Nephron (organoid): ENCODE measurements around the gene DISP3.

Experiments used
- H3K27ac Mint-ChIP-seq, 3 experiments: 2 replicates each; pipeline ENCODE4 v1.8.0; 2020; ENCODE audit warnings: mixed read lengths in 3 of 3, mild to moderate bottlenecking in 2 of 3, moderate library complexity in 1 of 3
- H3K27me3 Mint-ChIP-seq: 2 replicates; pipeline ENCODE4 v1.8.0; 2021; ENCODE audit warnings: low read depth, mild to moderate bottlenecking, moderate library complexity, mixed read lengths
- H3K36me3 Mint-ChIP-seq: 2 replicates; pipeline ENCODE4 v1.8.0; 2020; ENCODE audit warnings: low read depth, mixed read lengths
- H3K4me1 Mint-ChIP-seq: 2 replicates; pipeline ENCODE4 v1.8.0; 2020; ENCODE audit warnings: mixed read lengths
- H3K4me3 Mint-ChIP-seq, 3 experiments: 2 replicates each; pipeline ENCODE4 v1.8.0; 2020; ENCODE audit warnings: mild to moderate bottlenecking in 3 of 3, mixed read lengths in 3 of 3, moderate library complexity in 2 of 3
- H3K9me3 Mint-ChIP-seq: 2 replicates; pipeline ENCODE4 v1.8.0; 2020; ENCODE audit warnings: mixed read lengths
- TF ChIP-seq, protein P1 (sequence below), 3 experiments: fragments of 200-600 bp; sonication (generic); IDR thresholded peaks; one replicate each; pipeline ENCODE4 v1.5.0; 2021; ENCODE audit warnings: antibody characterized with exemption in 3 of 3; ENCODE audit not compliant: unreplicated experiment in 3 of 3

Gene DISP3

DNA sequence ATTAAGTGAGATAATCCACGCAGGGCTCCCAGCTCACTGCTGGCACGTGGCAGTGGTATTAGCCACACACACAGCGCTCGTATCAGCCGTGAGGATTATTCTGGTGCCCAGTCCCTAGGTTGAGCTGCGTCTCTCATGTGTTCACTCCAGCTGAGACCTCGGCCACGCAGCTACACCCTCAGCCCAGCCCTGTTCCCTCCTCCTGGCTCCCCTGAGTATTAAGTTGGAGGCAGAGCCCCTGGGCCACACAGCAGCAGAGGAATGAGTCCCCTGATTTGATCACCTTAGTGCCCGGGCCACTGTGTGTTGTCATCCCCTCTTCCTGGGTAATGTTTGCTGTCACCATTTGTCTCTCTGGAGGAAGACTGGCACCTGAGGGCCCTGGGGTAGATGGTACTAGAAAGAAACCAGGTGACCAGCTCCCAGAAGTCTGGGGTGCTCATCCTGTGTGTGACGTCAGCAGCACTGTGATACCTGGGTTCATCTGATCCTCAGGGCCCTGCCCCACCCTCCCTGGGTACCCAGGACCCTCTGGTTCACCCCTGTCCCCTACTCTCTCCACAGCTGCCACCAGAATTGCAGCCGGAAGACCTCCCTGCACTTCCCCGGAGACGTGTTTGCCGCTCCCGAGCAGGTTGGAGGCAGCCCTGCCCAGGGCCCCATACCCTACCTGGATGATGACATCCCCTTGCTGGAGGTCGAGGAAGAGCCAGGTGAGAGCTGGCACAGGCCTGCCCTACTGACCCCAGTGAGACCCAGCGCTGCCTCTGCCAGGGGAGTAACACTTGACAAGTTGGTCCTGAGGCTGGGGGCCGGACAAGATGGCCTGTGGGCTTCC, 40.1 kb downstream of the DISP3 start:
- peaks cover 4% of the 10 kb centered on the region for H3K36me3 Mint-ChIP-seq
- H3K9me3 Mint-ChIP-seq = no peaks in the 10 kb centered on the region
- no peak overlapping the region for H3K4me3 Mint-ChIP-seq
- TF ChIP-seq, protein P1, sequence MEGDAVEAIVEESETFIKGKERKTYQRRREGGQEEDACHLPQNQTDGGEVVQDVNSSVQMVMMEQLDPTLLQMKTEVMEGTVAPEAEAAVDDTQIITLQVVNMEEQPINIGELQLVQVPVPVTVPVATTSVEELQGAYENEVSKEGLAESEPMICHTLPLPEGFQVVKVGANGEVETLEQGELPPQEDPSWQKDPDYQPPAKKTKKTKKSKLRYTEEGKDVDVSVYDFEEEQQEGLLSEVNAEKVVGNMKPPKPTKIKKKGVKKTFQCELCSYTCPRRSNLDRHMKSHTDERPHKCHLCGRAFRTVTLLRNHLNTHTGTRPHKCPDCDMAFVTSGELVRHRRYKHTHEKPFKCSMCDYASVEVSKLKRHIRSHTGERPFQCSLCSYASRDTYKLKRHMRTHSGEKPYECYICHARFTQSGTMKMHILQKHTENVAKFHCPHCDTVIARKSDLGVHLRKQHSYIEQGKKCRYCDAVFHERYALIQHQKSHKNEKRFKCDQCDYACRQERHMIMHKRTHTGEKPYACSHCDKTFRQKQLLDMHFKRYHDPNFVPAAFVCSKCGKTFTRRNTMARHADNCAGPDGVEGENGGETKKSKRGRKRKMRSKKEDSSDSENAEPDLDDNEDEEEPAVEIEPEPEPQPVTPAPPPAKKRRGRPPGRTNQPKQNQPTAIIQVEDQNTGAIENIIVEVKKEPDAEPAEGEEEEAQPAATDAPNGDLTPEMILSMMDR (IDR thresholded peaks at IDR 0.05; ENCODE audit: unreplicated experiment in 3 of 3) = no peak
- no peaks in the 10 kb centered on the region for H3K4me1 Mint-ChIP-seq
- H3K27ac Mint-ChIP-seq = no peak overlapping the region
- H3K27me3 Mint-ChIP-seq = no peaks in the 10 kb centered on the region

DNA sequence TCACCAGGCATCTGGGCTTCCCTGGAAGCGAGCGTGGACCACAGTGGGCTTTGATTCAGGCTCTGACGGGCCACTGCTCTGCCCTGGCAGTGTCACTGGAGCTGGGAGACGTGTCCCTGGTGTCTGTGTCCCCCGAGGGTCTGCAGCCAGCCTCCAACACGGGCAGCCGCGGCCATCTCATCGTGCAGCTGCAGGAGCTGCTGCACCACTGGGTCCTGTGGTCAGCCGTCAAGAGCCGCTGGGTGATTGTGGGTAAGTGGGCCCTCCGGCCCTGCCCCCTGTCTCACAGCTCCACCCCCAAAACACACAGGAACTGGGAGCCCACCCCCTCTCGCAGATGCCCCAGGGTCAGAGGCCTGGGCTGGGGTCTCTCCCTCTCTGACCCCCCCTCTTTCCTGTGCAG, 40.7 kb downstream of the DISP3 start:
- H3K9me3 Mint-ChIP-seq = no peaks in the 10 kb centered on the region

DNA sequence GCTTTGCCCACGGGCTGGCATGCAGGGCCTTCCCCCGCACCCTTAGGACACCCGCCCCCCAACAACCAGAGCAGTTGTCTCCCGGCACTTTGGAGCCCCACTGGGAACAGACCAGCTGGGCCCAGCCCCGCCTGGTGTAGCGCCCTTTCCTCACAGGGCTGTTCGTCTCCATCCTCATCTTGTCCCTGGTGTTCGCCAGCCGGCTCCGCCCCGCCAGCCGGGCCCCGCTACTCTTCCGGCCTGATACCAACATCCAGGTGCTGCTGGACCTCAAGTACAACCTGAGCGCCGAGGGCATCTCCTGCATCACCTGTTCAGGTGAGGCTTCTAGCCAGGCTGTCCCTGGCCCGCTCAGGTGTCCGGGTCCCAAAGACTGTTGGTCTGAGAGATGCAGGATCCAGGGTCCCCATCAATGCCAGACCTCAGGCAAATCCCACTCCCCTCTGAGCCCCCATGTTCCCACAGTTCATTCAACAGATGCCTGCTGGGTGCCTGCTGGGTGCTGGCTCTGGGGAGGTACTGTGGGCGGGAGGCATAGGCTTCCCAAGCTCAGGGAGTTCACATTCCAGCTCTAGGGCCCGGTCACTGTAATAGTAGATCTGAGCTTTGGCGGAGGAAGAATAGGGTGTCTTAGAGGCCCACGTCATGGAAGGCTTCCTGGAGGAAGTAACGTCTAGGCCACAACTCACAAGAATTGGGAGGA, 41.7 kb downstream of the DISP3 start:
- no peaks in the 10 kb centered on the region for H3K4me1 Mint-ChIP-seq

More for the DNA sequence above, 40.7 kb downstream of the DISP3 start:
- H3K27ac Mint-ChIP-seq = no peak overlapping the region
- peaks cover 4% of the 10 kb centered on the region for H3K36me3 Mint-ChIP-seq
- TF ChIP-seq, protein P1 (IDR thresholded peaks at IDR 0.05; ENCODE audit: unreplicated experiment in 3 of 3) = no peak
- H3K27me3 Mint-ChIP-seq = no peaks in the 10 kb centered on the region
- H3K4me1 Mint-ChIP-seq = no peaks in the 10 kb centered on the region
- no peak overlapping the region for H3K4me3 Mint-ChIP-seq

DNA sequence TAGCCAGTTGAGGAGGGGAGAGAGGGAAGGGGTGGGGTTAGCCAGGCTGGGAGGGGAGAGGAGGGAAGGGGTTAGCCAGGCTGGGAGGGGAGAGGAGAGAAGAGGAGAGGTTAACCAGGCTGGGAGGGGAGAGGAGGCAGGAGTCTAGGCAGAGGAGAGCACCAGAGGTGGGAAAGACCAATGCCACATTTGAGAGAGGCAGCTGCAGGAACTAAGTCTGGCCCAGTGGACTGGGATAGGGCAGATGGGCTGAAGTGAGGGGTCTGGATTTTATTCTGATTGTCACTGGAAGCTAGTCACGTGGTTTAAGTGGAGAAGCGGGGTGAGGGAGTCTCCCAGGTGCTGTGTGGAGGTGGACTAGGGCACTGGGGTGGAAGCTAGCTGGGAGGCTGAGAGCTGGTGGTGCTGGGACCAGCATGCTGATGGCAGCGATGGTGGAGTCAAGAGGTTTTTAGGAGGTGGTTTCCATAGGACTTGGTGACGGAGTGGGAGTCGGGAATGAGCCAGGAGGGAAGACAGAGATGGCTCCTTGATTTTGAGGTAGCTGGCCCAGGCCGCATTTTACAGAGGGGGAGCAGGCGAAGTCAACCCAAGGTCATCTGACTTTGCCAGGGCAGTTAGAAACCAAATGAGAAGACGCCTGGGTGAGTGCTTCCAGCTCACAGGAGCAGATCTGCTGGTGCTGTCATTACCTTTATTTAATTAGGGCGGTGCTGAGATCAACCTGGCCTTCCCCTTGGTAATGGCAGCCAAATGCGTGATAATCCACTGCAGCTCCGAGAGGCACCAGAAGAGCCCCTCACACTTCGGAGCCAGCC, 42.8 kb downstream of the DISP3 start:
- Mint-ChIP-seq H3K27ac (peak overlapping the region in 1 of 3 experiments; percentile 2), H3K27me3 (no peaks in the 10 kb centered on the region), H3K36me3 (no peaks in the 10 kb centered on the region), H3K4me3 (no peak overlapping the region), H3K9me3 (no peaks in the 10 kb centered on the region), H3K4me1 (no peaks in the 10 kb centered on the region)
- TF ChIP-seq, protein P1 (IDR thresholded peaks at IDR 0.05; ENCODE audit: unreplicated experiment in 3 of 3) = no peak

More for the DNA sequence above, 41.7 kb downstream of the DISP3 start:
- TF ChIP-seq, protein P1 (IDR thresholded peaks at IDR 0.05; ENCODE audit: unreplicated experiment in 3 of 3) = no peak
- no peaks in the 10 kb centered on the region for H3K27me3 Mint-ChIP-seq
- H3K9me3 Mint-ChIP-seq = no peaks in the 10 kb centered on the region
- H3K4me3 Mint-ChIP-seq = no peak overlapping the region
- H3K36me3 Mint-ChIP-seq = peaks cover 4% of the 10 kb centered on the region
- H3K27ac Mint-ChIP-seq = no peak overlapping the region

DNA sequence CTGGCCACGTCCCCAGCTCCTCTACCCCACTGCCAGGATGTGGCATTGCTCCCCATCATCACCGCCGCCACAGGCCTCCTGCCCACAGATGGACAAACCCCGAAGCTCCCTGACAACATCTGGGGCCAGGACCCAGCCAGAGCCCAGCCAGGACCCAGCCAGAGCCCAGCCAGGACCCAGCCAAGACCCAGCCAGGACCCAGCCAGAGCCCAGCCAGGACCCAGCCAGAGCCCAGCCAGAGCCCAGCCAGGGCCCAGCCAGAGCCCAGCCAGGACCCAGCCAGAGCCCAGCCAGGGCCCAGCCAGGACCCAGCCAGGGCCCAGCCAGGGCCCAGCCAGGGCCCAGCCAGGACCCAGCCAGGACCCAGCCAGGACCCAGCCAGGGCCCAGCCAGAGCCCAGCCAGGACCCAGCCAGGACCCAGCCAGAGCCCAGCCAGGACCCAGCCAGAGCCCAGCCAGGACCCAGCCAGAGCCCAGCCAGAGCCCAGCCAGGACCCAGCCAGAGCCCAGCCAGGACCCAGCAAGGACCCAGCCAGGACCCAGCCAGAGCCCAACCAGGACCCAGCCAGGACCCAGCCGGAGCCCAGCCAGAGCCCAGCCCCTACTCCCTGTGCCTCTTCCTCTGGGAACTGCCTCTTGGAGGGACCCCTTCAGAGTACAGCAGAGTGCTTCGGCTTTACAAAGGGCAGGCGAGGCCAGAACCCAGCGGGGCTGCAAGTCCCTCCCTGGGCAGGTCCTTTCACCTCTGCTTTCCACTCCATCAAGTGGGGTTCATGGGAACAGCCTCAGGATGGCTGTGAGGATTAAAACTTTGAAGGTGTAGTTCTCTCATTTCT, 43.7 kb downstream of the DISP3 start:
- no peak overlapping the region for H3K27ac Mint-ChIP-seq
- no peaks in the 10 kb centered on the region for H3K36me3 Mint-ChIP-seq
- TF ChIP-seq, protein P1 (IDR thresholded peaks at IDR 0.05; ENCODE audit: unreplicated experiment in 3 of 3) = no peak
- H3K27me3 Mint-ChIP-seq = no peaks in the 10 kb centered on the region
- H3K4me3 Mint-ChIP-seq = no peak overlapping the region
- no peaks in the 10 kb centered on the region for H3K9me3 Mint-ChIP-seq
- H3K4me1 Mint-ChIP-seq = no peaks in the 10 kb centered on the region
